SU-DHL-6 (cell line): ENCODE data around the gene PDHA1.

ENCODE experiments used
- EZH2phosphoT487 ChIP-seq: fragments of 200-600 bp; sonication (generic), shearing (Covaris generic); conservative IDR thresholded peaks from 2 replicates; pipeline ENCODE4 v1.6.1; 2018; ENCODE audit warnings: mild to moderate bottlenecking, antibody characterized with exemption, low read length, moderate library complexity, mixed read lengths
- TF ChIP-seq, protein P1 (sequence below): fragments of 200-600 bp; sonication (generic); IDR thresholded peaks from one replicate; pipeline ENCODE4 v1.5.1; 2017; ENCODE audit warnings: antibody characterized with exemption, mild to moderate bottlenecking, low read length, moderate library complexity; ENCODE audit not compliant: insufficient read depth, poor library complexity, severe bottlenecking

DNA sequence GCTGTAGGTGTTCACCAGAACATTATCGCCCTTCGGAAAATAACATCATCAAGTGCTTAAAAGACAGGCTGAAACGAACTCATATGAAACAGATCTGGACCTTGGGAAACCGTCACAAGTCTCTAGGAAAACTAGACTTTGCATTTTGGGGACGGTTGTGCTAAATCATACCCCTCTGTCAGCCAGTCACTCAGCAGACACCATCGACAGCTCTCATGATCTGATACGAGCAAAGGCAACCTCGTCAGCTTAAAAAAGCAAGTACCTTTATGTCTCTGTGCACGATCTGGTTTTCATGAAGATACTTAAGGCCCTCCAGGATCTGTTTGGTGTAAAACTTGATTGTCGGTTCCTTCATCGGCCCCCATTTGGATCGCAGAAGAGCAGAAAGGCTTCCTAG lies 48.4 kb downstream of the PDHA1 start:
- TF ChIP-seq, protein P1, sequence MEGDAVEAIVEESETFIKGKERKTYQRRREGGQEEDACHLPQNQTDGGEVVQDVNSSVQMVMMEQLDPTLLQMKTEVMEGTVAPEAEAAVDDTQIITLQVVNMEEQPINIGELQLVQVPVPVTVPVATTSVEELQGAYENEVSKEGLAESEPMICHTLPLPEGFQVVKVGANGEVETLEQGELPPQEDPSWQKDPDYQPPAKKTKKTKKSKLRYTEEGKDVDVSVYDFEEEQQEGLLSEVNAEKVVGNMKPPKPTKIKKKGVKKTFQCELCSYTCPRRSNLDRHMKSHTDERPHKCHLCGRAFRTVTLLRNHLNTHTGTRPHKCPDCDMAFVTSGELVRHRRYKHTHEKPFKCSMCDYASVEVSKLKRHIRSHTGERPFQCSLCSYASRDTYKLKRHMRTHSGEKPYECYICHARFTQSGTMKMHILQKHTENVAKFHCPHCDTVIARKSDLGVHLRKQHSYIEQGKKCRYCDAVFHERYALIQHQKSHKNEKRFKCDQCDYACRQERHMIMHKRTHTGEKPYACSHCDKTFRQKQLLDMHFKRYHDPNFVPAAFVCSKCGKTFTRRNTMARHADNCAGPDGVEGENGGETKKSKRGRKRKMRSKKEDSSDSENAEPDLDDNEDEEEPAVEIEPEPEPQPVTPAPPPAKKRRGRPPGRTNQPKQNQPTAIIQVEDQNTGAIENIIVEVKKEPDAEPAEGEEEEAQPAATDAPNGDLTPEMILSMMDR = no peak
- no peak for TF ChIP-seq EZH2phosphoT487
